Measurements from ENCODE around the gene ANKS1B. TPM values are rescaled to one million over a fixed set of nuclear protein-coding genes. Genes with fewer than 3 reads are reported as not detected.

Gene ANKS1B
- total RNA-seq, 1 donor from 2014 or later = 0.46 TPM

DNA sequence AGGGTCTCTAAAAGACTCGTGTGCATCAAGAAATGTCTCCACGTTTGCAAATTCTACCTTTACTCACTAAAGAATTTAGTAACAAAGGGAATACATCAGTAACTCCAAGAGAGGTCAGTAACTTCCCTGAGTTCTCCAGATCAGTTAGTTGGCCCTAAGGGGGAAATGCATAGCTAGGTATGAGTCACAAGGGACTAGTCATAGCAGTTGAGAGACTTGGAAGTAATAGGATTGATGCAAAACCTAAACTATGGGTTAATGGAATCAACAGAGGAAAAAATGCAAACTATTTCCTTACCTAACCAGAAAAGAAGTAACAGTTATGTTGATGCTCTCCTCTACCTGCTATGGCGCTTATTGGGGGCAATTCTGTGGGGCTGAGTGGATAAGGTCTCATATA lies 486.0 kb downstream of the ANKS1B start:
- DNase-seq (ENCODE audit: low read depth) = peak; percentile 60

DNA sequence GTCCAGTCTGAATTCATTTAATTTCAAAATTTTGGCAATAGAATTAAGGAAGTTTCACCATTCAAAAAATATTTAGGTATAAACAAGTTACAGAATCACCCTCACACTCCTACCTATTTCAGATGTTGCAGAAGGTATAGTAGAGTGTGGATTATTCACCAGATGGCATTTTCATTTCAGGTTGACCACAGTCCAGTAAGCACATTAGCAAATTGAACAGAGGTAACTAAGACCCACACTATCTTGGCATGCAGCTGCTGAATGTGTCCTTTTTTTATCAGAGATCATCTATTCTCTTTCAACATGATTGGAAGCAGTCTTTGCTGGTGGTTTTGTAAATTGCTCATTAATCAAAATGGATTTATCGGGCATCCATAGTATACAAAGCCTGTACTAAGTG lies 488.9 kb downstream of the ANKS1B start:
- H3K4me3 ChIP-seq (ENCODE audit: low read depth, low read length) = no peak overlapping the region
- DNase-seq (ENCODE audit: low read depth) = no peak
- TF ChIP-seq, protein P1, sequence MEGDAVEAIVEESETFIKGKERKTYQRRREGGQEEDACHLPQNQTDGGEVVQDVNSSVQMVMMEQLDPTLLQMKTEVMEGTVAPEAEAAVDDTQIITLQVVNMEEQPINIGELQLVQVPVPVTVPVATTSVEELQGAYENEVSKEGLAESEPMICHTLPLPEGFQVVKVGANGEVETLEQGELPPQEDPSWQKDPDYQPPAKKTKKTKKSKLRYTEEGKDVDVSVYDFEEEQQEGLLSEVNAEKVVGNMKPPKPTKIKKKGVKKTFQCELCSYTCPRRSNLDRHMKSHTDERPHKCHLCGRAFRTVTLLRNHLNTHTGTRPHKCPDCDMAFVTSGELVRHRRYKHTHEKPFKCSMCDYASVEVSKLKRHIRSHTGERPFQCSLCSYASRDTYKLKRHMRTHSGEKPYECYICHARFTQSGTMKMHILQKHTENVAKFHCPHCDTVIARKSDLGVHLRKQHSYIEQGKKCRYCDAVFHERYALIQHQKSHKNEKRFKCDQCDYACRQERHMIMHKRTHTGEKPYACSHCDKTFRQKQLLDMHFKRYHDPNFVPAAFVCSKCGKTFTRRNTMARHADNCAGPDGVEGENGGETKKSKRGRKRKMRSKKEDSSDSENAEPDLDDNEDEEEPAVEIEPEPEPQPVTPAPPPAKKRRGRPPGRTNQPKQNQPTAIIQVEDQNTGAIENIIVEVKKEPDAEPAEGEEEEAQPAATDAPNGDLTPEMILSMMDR (conservative IDR thresholded peaks at IDR 0.05; ENCODE audit: low read depth, low read length) = no peak

More for the DNA sequence above, 486.0 kb downstream of the ANKS1B start:
- TF ChIP-seq, protein P1 (conservative IDR thresholded peaks at IDR 0.05; ENCODE audit: low read depth, low read length) = no peak
- no peak overlapping the region for H3K4me3 ChIP-seq (ENCODE audit: low read depth, low read length)

DNA sequence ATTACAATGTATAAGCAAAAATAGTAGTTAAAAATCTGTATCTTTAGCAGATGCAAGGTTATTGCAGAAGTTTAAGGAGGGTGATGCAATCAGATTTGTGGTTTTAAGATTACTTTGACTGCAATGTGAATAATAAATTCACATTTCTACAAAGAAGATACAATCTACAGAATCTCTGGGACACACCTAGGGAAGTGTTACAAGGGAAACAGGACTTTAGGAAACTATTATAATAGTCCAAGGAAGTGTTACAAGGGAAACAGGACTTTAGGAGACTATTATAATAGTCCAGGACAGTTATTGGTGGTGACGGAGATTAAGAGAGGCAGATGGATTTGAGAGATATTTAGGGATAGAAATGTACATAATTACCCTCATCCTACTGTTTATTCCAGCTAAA lies 491.5 kb downstream of the ANKS1B start:
- TF ChIP-seq, protein P1 (conservative IDR thresholded peaks at IDR 0.05; ENCODE audit: low read depth, low read length) = no peak
- no peak for DNase-seq (ENCODE audit: low read depth)
- H3K4me3 ChIP-seq (ENCODE audit: low read depth, low read length) = no peak overlapping the region

DNA sequence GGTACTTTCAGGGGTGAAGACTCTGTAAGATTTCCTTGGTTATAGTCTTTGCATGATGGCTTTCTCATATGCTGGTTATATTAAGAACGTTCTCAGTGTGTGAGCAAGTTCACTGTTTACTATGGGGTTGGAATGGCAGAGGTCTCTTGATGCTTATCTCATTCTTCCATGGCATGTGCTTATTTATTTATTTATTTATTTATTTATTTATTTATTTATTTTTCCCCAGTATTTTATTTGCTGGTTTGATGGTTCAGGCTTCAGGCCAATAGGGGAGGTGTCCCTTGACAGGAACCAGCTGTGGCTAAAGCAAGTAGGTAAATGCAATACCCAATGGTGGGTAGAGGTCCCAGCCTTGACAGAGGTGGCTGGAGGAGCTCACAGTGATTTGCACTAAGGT lies 498.5 kb downstream of the ANKS1B start:
- H3K4me3 ChIP-seq (ENCODE audit: low read depth, low read length) = no peak overlapping the region
- no peak for DNase-seq (ENCODE audit: low read depth)
- TF ChIP-seq, protein P1 (conservative IDR thresholded peaks at IDR 0.05; ENCODE audit: low read depth, low read length) = no peak

DNA sequence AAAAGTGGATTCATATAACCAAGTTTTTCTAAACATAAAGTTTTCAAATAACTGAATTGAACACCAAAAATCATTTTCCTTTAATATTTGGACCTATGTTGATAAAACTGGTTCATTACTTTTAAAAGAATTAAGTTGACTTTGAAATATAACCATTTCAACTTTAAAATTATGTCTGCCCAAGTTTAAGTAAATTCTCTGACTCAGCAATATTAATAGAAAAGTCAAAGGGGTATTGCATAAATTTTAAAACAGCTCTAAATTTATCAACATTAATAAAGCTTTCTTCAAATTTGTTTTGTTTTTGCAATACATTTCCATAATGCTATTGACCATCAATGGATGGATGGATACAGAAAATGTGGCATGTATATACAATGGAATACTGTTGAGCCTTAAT lies 505.6 kb downstream of the ANKS1B start:
- TF ChIP-seq, protein P1 (conservative IDR thresholded peaks at IDR 0.05; ENCODE audit: low read depth, low read length) = no peak
- no peak overlapping the region for H3K4me3 ChIP-seq (ENCODE audit: low read depth, low read length)
- no peak for DNase-seq (ENCODE audit: low read depth)

DNA sequence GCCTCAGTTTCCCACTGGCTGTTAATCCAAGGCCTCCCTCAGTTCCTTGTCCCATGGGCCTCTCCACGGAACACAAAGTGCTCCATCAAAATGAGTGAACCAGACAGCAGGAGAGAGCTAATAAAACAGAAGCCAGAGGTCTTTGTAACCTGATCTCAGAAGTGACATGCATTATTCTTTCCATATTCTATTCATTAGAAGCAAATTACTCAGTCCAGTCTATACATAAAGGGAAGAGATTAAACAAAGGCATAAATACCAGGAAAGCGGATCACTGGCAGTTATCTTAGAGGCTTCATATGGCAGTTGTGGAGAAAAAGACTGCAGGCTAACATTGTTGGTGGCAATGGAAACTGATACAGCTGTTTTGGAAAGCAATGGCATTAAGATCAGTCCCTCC lies 507.8 kb downstream of the ANKS1B start:
- H3K4me3 ChIP-seq (ENCODE audit: low read depth, low read length) = no peak overlapping the region
- DNase-seq (ENCODE audit: low read depth) = no peak
- TF ChIP-seq, protein P1 (conservative IDR thresholded peaks at IDR 0.05; ENCODE audit: low read depth, low read length) = no peak

DNA sequence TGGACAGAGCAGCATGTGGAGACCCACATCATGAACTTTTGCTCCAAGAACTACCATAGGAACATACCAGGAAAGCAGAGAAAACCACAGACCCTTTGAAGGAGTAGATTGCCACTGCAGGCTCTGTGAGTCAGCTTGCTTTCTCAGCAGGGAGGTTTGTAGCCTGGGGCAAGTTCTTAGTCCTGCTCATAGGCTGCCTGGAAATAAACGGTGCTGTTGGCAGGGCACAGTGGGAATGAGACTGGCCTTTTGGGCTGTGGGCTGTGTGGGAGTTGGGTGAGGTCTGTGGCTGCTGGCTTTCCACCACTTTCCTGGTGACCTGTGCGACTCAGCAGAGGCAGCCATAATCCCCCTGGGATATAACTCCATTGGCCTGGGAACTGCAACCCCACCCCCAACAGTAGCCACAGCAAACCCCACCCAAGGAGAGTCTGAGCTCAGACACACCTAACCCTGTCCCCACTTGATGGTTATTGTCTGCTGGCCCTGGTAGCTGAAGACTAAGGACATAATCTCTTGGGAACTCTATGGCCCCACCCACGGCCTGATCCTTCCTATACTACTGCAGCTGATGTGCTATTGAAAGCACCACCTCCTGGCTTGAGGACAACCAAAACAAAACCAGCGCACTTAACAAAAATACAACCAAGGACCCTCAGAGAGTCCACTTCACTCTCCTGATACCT lies 529.2 kb downstream of the ANKS1B start:
- TF ChIP-seq, protein P1 (conservative IDR thresholded peaks at IDR 0.05; ENCODE audit: low read depth, low read length) = no peak
- DNase-seq (ENCODE audit: low read depth) = peak; percentile 85
- no peak overlapping the region for H3K4me3 ChIP-seq (ENCODE audit: low read depth, low read length)
